Daoy (cell line): ENCODE results near the gene HEMGN. TPM values are rescaled to one million over a fixed set of nuclear protein-coding genes. Genes with fewer than 3 reads are reported as not detected.
"Not testable (repeated sequence)": the region's sequence is repeated elsewhere in the genome, so short reads cannot be mapped to it uniquely, and the experiment has no call there.

Experiments used
- DNase-seq: peaks from one replicate; pipeline ENCODE4 v3.0.0-alpha.2; 2015; ENCODE audit warnings: low read depth
- total RNA-seq: library from RNA; depleted of rRNA; stranded (reverse); fragments of >200 nt; shearing (Covaris generic); gene quantifications from 2 replicates; pipeline ENCODE4 v1.2.3, GENCODE V29; 2014; rRNA removed

Gene HEMGN, protein sequence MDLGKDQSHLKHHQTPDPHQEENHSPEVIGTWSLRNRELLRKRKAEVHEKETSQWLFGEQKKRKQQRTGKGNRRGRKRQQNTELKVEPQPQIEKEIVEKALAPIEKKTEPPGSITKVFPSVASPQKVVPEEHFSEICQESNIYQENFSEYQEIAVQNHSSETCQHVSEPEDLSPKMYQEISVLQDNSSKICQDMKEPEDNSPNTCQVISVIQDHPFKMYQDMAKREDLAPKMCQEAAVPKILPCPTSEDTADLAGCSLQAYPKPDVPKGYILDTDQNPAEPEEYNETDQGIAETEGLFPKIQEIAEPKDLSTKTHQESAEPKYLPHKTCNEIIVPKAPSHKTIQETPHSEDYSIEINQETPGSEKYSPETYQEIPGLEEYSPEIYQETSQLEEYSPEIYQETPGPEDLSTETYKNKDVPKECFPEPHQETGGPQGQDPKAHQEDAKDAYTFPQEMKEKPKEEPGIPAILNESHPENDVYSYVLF
- total RNA-seq = 0.17 TPM in 1 of 2 replicates, not detected in the other

GRCh38 chr9:97938081-97938644 lies at the start of gene HEMGN:
Gene HEMGN, minus strand, starts transcription at chr9:97938172. Its CDS starts 36 bp downstream, at chr9:97938136.
- no peak for DNase-seq

DNA sequence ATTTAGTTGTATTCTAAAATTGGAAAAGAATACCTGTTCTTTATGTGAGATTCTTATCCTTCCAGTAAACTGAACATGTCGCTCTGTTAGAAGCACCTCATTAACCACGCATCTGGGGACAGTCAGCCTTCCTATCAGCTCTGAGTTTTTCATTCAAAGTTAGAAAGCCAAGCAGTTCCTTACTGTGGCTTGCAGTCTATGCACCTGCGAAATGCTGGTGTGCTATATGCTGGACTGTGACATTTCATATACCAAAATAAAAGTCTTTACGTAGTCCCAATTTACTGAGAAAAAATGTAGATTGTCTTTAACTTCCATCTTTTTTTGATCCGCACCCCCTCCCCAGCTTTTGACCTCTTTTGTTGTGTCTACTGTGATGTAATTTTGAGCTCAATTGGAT lies 49.5 kb upstream of the HEMGN start:
- DNase-seq = no peak

- DNase-seq = no peak
Observed at GRCh38 chr9:97985058-97985861, 47.3 kb upstream of the HEMGN start.

- DNase-seq = peak; percentile 83
Observed at GRCh38 chr9:97984188-97985057, 46.5 kb upstream of the HEMGN start.

- DNase-seq = peak; percentile 56
Observed at GRCh38 chr9:97983589-97984187, 45.7 kb upstream of the HEMGN start.

DNA sequence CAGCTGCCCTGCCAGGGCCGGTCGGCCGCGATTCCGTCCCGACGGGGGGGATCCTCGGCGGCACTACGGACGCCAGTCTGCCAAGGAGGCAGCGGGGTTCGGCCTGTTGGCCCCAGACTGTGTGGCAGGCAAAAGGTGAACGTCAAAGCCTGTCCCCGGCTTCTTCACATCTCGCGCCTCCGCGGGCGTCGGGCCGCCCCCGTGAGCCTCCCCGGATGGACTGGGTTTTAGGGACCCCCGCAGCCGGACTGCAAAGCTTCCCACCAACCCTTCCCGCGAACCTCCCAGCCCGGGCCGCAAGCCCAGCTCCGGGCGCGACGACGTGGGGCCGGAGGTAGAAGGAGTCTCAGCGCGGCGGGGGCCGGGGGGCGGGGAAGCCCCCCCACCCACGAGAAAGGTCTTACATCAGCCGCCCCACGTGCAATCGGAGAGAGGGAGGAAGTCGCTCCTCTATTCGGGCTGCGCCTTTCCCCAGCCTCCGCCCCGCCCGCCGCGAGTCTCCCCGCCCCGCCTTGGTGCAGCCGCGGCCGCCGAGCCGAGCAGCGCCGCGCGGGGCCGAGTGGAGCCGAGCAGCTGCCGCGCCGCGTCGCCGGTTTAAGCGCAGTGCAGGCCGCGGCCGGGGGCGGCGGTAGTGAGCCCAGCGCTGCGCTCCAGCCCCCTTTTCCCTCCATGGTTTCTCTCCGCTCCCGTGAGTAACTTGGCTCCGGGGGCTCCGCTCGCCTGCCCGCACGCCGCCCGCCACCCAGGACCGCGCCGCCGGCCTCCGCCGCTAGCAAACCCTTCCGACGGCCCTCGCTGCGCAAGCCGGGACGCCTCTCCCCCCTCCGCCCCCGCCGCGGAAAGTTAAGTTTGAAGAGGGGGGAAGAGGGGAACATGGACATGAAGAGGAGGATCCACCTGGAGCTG lies 45.0 kb upstream of the HEMGN start, which contains the start of gene ANP32B:
Gene ANP32B (plus strand): TSS at position 659 of the 906 bp plus-strand sequence. CDS start 215 bp downstream, at position 874.
- peak; percentile 99 for DNase-seq

GRCh38 chr9:97981846-97982682 lies 44.1 kb upstream of the HEMGN start:
- no peak for DNase-seq

- no peak for DNase-seq
Observed at GRCh38 chr9:97980918-97981845, 43.2 kb upstream of the HEMGN start.

DNA sequence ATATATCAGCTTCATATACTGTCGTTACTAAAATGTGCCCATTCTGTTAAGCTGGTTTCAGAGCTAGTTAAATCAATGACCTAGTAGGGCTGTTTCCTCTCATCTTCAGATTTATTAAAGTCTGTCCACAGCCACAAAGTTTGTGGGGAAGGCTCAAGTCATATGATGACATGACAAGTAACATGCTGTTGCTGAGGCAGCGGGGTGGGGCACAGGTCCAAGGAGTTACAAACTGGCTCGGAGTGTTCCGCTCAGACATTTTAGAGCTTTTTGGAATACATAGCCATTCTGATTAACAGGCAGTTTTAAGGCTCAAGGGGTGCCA lies 42.5 kb upstream of the HEMGN start:
- DNase-seq = no peak

DNA sequence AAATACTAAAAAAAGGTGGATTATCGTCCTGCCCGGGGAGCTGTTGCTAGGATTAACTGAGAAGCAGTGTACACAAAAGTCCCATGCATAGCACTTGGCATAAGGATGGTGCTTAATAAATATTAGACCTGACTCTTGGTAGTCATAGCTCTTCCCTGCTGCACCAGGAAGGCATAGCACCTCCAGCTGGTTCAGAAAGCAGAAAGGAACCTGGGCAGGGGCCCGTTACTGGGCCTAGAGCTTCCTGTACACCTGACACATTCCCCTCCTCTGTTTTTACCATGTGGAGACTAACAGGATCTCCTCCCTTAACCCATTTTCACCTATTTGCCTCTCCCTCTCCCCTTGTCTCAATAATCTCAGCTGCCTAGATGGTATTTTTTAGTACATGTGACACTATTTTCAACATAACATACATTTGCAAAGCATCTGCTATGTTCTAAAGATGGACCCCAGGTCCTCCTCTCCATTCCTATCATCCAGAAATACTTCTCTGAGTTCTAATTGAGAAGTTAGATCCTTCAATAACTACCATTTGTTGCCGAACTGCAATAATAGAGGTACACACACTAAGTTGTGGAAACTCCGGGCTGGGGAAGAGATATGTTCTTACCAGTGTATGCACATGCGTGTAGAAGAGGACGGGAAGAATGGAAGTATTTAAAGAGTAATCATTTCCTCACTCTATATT lies 42.0 kb upstream of the HEMGN start:
- no peak for DNase-seq

GRCh38 chr9:97978371-97979130 lies 40.6 kb upstream of the HEMGN start:
- no peak for DNase-seq

GRCh38 chr9:97976633-97977032 lies 38.7 kb upstream of the HEMGN start:
- DNase-seq = not testable (repeated sequence)

DNA sequence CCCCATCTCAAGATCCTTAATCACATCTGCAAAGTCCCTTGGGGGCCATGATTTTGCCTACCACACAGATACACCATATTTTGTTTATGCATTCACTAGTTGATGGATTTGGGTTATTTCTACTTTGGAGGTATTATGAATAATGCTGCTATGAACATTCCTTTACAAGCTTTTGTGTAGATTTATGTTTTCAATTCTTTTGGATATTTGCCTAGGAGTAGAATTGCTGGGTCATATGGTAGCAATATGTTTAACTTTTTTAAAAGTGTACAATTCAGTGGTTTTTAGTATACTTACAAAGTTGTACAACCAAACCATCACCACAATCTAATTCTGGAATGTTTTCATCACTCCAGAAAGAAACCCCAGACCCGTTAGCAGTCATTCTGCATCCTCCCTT lies 37.4 kb upstream of the HEMGN start:
- no peak for DNase-seq

DNA sequence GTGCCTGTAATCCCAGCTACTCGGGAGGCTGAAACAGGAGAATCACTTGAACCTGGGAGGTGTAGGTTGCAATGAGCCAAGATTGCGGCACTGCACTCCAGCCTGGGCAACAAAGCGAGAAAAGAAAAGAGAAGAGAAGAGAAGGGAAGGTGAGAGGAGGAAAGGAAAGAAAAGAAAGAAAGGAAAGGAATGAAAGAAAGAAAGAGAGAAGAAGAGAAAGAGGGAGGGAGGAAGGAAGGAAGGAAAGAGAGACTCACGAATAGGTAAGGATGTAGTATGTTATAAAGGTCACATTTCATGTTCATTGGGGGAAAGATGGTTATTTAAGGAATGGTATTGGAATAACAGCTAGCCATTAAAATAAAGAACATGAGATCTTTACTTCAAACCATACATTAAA lies 34.8 kb upstream of the HEMGN start:
- no peak for DNase-seq

DNA sequence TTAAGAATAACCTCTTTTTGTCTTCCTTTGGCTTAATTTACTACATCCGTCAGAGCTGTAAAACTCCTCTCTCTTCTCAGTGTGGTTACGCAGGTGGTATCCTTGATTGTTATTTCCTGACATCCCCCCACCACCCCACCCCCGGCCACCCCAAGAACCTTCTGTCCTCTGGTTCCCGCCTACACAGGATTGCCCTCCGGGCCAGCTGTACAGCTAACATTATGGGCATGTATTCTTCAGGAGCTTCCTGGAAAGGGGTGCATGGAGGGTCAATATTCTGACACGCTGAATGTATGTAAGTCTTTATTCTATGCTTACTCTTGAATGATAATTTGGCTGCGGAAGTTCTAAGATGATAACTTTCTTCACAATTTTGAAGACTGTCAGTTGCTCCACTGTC lies 32.2 kb upstream of the HEMGN start:
- DNase-seq = no peak

- DNase-seq = no peak
Observed at GRCh38 chr9:97969014-97969413, 31.0 kb upstream of the HEMGN start.
